HG03039 (cell line): ENCODE measurements around the gene ME3.
A peak's percentile ranks its signal among the peaks of the same experiment; 100 is the strongest.
"Not testable (repeated sequence)": the region's sequence is repeated elsewhere in the genome, so short reads cannot be mapped to it uniquely, and the experiment has no call there.

Source experiments
- ATAC-seq: cut with Tn5 transposase; IDR thresholded peaks from one replicate; pipeline ENCODE4 v1.9.1; 2021; ENCODE audit warnings: mild to moderate bottlenecking, moderate library complexity; ENCODE audit not compliant: unreplicated experiment

Gene ME3

DNA sequence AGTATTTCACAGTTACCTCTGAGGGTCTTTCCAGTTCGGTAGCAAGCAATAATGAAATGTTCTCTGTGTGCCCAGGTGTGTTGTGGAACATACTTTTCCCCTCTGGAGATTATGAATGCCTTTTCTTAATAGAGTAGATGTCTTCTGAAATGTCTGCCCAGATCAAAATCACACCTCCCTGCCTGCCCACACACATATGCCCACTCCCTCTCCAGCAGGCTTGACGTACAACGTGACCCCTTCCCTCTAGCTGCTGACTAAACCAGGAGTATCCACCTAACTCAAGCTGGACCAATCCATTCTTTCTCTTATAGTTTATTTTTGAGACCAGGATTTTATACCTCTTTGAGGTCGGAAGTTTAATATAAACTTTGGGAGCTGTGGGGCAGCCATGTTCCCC lies 48.7 kb downstream of the ME3 start:
- no peak for ATAC-seq

DNA sequence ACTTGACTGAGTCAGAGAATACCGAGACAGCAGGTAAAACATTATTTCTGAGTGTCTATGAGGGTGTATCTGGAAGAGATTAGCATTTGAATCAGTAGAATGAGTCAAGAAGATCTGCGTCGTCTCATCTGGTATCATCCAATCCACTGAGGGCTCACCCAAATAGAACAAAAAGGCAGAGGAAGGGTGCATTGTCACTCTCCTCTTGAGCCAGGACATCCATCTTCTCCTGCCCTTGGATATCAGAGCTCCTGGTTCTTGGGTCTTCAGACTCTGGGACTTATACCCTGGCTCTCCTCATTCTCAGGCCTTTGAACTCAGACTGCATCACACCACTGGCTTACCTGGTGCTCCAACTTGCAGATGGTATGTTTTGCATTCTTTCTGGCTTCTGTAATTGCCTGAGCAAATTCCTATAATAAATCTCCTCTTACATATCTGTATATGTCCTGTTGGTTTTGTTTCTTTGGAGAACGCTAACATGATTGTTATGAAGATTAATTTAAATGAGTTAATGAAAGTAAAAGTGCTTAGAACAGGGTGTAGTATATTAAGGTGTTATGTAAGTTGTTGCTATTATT lies 49.3 kb downstream of the ME3 start:
- no peak for ATAC-seq

DNA sequence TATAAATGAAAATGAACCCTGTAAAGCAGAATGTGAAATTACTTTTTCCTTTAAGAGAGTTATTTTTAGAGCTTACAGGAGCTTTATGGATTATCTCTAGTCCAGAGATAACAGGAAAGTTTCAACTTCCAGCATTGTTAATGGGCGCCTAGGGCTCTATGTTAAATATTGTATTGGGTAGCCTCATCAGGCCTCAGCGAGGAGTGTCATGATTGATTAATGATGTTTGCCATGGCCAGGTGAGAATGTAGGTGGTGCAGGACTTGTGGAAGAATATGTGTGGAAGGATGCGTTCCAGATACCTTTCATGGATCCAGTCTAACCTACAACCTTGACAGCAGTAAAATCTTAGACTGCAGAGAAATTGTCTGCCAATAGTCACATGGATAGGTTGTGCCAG lies 50.6 kb downstream of the ME3 start:
- no peak for ATAC-seq

DNA sequence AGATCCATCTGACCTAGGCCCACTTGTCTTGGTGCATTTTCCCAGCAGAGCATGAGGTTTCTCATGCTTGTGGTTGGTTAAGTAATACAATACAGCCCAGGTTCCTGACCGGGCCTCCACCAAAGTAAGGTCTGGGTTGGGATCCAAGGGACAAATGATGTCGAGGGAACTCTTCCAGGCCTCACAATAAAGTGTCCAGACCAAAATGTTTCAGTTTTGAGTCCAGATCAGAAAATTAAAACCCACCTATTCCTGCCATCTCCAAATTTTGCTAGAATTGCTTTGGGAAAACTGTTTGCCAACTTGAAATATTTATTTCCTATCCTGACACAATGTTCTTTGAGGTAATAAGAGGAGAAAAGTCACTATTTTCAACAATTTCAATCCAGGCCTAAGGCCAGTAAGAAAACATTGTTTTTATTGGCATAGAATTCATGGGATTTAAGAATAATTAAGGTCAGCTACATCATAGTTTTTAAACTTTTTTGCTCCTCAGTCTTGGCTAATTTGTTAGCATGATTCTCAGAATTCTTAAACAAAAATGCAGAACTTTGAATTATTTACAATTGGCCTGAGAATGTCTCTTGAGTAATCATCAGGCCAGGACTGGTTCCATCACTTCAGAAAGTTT lies 51.4 kb downstream of the ME3 start:
- ATAC-seq = no peak

DNA sequence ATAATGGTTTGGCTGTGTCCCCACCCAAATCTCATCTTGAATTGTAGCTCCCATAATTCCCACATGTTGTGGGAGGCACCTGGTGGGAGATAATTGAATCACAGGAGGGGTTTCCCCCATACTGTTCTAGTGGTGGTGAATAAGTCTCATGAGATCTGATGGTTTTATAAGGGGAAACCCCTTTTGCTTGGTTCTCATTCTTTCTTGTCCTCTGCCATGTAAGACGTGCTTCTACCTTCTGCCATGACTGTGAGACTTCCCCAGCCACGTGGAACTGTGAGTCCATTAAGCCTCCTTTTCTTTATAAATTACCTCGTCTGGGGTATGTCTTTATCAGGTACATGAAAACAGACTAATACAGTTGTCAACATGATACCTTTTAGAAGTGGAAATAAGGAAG lies 53.0 kb downstream of the ME3 start:
- ATAC-seq = not testable (repeated sequence)

DNA sequence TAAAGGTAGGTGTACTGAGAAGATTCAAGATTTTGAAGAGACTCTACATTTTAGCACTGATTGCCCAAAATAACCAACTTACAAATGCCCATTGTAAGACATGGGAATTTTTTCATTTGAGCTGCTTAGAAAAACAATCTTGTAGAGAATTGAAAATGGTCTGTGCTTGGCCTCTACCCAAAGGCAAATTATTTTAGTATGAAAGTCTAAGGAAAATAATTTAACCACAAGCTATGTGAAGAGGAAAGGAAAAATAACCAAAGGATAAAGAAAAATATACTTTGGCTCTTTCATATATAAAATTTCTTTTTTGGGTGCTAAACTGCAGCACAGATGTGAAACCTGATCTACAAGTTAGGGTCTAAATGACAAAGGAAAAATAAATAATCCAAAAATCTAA lies 54.9 kb downstream of the ME3 start:
- no peak for ATAC-seq

DNA sequence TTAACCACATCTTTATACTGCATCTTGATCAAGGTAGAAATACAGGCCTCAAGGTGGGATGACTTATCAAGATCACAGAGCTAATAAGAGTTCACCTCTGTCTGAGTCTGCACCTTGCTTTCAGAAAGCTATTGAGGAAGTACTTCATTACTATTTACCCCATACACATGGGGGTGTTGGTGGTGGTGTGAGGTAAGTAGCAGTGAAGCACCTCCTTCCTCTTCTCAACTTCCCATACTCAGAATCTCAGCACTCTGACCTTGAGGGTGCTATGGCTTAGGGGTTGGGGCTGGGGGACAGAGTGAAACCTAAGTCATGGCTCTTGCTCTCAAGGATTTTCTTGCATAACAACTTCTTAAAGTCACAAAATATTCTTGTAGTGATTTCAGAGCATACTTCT lies 56.9 kb downstream of the ME3 start:
- ATAC-seq = no peak

DNA sequence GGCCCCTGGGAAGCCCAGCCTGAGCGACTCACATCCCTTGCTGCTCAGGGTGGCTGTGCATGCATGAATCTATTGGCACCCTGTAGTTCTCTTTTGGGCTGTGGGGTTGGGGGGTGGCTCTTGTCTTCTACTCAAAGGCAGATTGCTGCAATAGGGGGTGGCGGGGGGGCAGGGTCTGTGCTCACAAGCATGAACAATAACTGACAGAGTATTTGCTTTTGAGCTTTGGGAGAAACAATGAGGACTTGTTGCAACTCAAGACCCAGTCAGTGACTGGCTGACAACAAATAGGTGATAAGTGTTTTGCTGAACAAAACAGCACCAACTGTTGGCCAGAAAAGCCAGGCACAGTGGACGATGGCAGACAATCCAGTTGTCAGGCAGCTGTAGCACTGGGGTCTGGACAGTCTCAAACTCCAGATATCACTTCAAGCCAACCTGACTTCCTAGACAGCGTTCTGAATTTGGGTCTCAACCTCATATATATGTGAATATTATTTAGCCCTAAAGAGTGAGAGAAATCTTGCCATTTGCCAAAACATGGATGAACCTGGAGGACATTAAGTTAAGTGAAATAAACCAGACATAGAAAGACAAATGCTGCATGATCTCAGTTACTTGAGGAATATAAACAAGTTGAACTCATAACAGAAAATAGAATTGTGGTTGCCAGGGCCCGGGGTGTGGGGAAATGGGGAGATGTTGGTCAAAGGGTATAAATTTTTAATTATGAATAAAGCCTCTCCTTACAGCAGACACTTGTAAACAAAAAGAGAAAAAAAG lies 61.7 kb downstream of the ME3 start:
- no peak for ATAC-seq

DNA sequence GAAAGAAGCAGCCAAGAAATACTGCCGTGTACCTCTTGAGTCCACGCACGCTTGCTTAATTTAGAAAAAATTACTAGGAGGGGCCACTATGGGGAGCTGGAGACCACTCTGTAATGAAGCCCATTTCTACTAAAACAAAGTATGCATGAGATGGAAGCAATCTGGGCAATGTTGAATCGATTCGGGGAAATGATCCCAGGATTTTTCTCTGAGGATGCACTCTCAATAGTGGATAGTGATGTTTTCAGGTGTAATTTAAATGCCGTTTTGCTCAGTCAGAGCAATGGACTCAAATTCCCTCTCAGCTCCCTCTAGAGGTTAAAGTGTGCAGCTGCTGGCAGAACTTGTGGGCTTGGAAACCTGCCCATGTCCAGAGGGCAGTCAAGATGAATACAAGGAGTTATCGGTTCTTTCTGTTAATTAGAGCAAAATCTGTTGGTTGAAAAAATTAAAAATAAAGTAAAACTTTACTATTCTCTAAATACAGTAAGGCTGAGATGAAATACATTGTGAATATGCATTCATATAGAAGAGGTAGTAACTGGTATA lies 64.1 kb downstream of the ME3 start:
- peak; percentile 84 for ATAC-seq

DNA sequence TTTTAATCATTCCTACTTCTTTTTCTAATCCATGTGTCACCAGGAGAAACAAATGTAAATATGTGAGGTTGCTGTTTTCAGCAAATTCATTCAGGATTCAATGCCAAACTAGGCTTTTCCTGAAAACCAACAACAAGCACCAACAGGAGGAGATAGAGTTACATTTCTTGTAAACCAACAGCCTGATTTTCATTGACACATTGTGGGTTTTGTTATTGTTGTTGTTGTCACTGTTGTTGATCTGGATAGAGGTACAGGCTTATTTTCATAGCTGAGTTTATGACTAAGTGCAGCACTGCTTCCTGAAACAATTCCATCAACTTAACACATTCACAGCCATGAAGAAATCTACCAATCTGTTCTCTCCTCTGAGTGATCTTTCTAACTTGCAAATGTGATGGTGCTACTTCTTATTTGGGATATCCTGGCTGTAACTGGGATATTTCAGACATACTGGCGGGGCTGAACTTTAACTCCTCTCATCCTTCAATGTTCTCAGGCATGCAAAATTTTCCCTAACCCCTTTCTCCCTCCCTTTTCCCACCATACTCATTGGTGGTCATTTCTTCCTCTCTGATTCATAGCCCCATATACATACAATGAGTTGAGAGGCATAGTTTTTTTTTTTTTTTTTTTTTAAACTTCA lies 65.5 kb downstream of the ME3 start:
- ATAC-seq = no peak

DNA sequence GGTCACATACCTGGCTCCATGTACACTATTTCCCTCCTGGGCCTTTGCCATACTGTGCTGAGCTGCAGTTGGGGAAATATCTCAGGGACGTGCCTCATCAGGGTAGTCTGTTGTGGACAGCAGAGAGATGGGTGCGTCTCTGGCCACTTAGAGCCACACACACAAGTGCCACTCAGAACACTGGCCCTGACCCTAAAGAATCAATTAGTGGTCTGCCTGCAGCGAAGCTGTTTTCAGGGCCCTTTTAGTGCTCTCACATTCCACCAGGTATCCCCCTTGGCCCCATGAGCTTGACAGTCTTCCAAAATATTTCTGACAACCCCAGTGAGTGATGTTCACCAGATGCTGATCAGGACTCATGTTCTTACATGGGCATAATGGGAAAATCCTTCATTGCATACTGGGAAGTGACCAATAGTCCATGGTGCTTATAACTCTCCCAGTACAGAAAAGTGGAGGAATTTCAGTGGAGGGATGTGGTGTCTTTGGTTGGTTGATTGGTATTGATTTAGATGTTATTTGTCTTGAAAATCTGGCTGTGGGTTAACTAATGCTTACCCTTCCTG lies 66.1 kb downstream of the ME3 start:
- ATAC-seq = no peak

DNA sequence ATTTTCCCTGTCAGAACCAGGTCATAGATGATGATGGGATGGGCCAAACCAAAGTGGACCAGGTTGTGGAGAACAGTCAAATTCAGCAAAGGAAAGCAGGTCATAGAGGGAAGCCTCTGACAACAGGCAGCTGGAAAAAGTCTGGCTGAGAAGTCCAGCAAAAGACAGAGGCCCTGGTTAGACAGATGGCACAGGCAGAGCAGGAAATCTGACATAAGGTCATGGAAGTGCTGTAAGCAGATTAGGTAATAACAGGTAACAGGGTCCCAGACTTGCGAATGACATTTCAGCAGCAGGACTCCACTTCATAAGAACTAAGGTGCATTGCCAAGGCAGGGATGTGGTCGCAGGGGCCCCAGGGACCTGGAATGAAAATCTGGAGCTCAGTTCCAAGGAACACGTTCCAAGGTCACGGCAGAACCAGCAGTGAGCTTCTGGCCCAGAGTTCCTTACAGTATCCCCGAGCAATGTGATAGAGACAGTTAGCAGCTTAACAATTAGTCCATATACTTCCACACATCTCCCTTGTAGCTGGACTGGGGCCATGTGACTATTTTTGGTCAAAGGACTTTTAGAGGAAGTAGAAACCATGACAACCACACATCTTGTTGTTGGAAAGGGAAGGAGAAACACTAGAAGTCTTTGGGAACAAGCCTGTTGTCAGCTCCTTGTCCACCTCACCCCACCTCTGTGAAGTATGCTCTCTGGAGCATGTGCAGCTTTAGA lies 75.4 kb downstream of the ME3 start:
- ATAC-seq = no peak

DNA sequence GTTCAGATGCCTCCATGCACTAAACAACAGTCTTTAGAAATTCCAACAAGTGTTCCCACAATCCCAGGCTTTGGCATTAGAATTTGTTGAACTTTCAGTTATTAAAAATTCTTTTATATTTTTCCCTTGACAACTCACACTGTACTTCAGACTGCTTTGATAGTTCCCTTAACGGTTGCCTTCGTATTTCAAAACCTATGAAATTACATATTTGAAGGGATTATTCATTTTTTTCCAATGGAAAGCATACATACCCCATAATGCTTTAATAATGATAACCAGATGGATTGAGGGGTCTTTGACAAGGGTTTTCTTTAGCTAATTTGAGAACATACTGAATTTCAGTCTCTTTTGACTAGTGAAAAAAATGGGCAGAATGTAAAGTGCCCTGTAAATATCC lies 76.5 kb downstream of the ME3 start:
- ATAC-seq = no peak

DNA sequence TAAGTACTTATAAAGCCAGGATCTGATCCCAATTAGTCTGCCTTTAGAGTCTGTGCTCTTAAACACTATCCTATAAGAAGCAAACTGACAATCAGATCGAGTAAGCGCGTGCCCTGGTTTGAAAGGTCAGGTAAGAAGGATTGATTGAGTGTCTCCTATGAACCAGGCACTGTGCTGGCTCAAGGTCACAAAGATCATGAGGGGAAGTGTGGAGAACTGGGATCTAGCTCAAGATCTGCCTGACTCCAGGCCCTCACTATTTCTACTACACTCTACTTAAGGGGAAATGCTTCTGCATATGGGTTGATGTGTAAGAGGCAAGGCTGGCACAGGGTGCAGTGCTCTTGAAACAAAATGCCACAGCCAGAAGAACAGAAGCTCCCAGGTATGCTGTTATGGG lies 77.0 kb downstream of the ME3 start:
- ATAC-seq = no peak

DNA sequence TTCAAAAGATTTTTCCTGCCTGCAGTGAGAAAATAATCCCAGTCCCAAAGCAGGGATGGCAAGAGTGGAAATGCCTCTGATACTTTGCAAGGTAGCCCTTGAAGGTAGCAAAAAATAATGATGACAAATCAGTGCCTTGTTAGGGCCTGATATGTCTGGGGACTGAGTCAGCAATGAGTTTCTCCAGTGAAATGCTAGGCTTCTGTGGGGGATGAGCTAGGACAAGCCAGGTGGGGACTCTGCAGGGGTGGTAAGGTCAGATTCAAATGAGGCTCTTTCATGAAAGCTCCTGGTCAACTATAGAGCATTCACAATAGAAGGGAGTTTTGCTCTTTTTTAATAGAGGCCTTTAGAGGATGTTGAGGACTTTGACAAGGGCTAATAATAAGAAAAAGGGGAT lies 77.7 kb downstream of the ME3 start:
- ATAC-seq = no peak

DNA sequence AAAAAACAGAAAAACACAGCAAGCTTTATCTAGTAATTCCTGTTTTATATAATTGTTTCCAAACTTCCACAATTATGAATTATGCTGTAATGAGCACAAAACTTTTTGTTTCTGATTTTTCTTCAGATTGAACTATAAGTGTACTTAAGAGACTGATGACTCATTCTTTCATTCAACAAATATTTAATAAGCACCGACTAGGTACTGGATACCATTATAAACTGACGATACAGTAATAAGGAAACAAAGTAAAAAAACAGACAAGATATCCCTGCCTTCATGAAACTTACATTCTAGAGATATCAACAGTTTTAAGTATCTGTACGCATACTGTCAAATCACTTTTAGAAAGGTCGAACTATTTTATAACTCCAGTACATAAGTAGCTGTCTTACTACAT lies 78.6 kb downstream of the ME3 start:
- no peak for ATAC-seq

DNA sequence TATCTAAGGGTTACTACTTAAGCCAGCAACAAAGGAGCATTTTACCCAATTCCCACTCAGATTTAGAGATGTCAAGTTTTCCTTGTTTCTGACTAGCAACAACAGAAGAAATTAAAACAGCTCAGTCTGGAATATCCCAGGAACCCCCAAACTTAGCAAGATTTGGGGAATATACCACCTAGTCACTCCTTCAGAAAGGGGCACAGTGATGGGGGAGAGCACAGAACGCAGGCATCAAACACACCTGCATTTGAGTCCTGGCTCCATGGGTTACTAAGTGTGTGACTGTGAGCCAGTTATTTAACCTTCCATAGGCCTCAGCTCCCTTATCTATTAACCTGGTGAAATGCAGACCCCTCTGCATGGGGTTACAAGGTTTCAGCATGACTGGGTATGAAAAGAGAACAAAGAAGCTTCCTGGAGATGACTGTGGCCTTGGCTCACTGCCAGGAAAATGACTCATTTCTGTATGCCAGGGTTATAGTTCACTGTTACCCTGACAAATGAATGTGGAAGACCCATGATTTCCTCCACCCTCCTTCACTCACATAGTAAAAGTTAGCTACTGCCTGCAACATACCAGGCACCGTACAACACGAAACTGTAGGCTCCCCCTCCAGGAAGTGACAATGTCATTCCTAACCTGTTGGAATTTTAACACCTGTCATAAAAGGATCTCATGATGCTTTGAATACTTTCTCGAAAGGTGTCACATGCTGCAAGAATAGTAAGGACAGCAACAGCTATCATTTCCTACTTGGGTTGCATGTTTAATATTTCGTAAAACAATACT lies 79.6 kb downstream of the ME3 start:
- peak; percentile 86 for ATAC-seq

DNA sequence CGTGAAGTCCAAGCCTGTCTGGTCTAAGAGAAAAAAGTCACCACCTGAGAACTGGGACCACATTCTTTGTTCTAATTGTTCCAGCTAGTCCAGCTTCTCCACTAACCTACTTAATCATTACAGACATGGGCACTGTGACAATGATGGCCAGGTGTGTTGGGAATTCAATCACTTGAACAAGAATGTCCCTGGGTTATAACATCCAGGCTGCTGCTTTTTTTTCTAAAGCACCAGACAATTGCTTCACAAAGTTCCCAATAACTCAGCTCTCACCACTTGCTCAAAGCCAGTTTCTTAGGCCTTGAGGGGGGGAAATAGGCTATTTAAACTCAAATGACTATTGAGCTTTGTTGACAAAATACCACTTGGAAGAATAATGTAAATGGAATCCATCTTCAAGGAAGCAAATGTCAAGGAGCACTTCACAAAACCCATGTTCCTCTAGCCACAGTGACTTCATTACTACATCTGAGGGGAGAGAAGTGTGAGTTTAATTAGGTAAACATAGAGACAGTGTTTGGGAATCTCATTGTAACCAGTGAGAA lies 80.3 kb downstream of the ME3 start:
- no peak for ATAC-seq

DNA sequence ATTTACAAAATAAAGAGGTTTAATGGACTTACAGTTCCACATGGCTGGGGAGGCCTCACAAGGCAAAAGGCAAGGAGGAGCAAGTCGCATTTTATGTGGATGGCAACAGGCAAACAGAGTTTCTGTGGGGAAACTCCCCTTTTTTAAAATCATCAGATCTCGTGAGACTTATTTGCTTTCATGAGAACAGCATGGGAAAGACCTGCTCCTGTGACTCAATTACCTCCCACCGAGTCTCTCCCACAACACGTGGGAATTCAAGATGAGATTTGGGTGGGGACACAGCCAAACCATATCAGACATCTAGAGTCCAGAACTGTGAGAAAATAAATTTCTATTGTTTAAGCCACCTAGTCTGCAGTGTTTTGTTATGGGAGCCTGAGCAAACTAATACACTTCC lies 80.8 kb downstream of the ME3 start:
- no peak for ATAC-seq
